H9 (cell line): ENCODE data around the gene MOCS3. TPM values are rescaled to one million over a fixed set of nuclear protein-coding genes. Genes with fewer than 3 reads are reported as not detected.
"Not testable (repeated sequence)": the region's sequence is repeated elsewhere in the genome, so short reads cannot be mapped to it uniquely, and the experiment has no call there.

Source experiments
- DNase-seq: peaks from one replicate; pipeline ENCODE4 v3.0.0-alpha.2; 2017
- H2AFZ ChIP-seq: one replicate; pipeline ENCODE4 v1.6.1; 2013; ENCODE audit warnings: mild to moderate bottlenecking, low read length, control low read depth, moderate library complexity
- H2AK5ac ChIP-seq: 2 replicates; pipeline ENCODE4 v1.6.1; 2013; ENCODE audit warnings: low read length, control low read depth, mixed read lengths; ENCODE audit not compliant: insufficient read length
- H2BK120ac ChIP-seq: one replicate; pipeline ENCODE4 v1.6.1; 2013; ENCODE audit warnings: low read depth, mild to moderate bottlenecking, low read length, control low read depth, inconsistent platforms; ENCODE audit not compliant: poor library complexity, severe bottlenecking
- H2BK12ac ChIP-seq: 2 replicates; pipeline ENCODE4 v1.6.1; 2013; ENCODE audit warnings: low read length, control low read depth, mixed read lengths, low read depth; ENCODE audit not compliant: insufficient read length
- H2BK15ac ChIP-seq: 2 replicates; pipeline ENCODE4 v1.6.1; 2013; ENCODE audit warnings: low read depth, low read length, control low read depth
- H2BK20ac ChIP-seq: one replicate; pipeline ENCODE4 v1.6.1; 2013; ENCODE audit warnings: low read depth, mild to moderate bottlenecking, low read length, control low read depth, inconsistent platforms; ENCODE audit not compliant: poor library complexity, severe bottlenecking
- H2BK5ac ChIP-seq: 2 replicates; pipeline ENCODE4 v1.6.1; 2013; ENCODE audit warnings: low read length, control low read depth, mixed read lengths; ENCODE audit not compliant: insufficient read length
- H3K14ac ChIP-seq: 2 replicates; pipeline ENCODE4 v1.6.1; 2013; ENCODE audit warnings: low read length, control low read depth; ENCODE audit not compliant: insufficient read depth
- H3K18ac ChIP-seq: 2 replicates; pipeline ENCODE4 v1.6.1; 2013; ENCODE audit warnings: low read depth, mild to moderate bottlenecking, mixed read lengths, low read length, control low read depth; ENCODE audit not compliant: insufficient read length
- H3K23ac ChIP-seq: 2 replicates; pipeline ENCODE4 v1.6.1; 2013; ENCODE audit warnings: low read length, control low read depth, mixed read lengths, low read depth; ENCODE audit not compliant: insufficient read length
- H3K23me2 ChIP-seq: 2 replicates; pipeline ENCODE4 v1.6.1; 2013; ENCODE audit warnings: low read depth, mild to moderate bottlenecking, mixed read lengths, low read length, control low read depth; ENCODE audit not compliant: insufficient read length, poor library complexity, severe bottlenecking
- H3K27ac ChIP-seq: 2 replicates; pipeline ENCODE4 v1.5.1; 2013; ENCODE audit warnings: low read length, control low read depth, mixed read lengths, low read depth; ENCODE audit not compliant: insufficient read length
- H3K27me3 ChIP-seq: 2 replicates; pipeline ENCODE4 v1.6.1; 2013; ENCODE audit warnings: low read length, control low read depth, inconsistent platforms; ENCODE audit not compliant: insufficient read depth
- H3K4ac ChIP-seq: 2 replicates; pipeline ENCODE4 v1.6.1; 2013; ENCODE audit warnings: low read depth, mild to moderate bottlenecking, control low read depth, inconsistent platforms, low read length, moderate library complexity
- H3K4me1 ChIP-seq: 2 replicates; pipeline ENCODE4 v1.6.1; 2013; ENCODE audit warnings: low read length, control low read depth, inconsistent platforms; ENCODE audit not compliant: insufficient read depth
- H3K4me2 ChIP-seq: 2 replicates; pipeline ENCODE4 v1.6.1; 2013; ENCODE audit warnings: low read length, control low read depth, mixed read lengths; ENCODE audit not compliant: insufficient read length, insufficient read depth
- H3K56ac ChIP-seq: 2 replicates; pipeline ENCODE4 v1.6.1; 2013; ENCODE audit warnings: low read depth, mild to moderate bottlenecking, mixed read lengths, low read length, control low read depth; ENCODE audit not compliant: insufficient read length
- H3K79me1 ChIP-seq: 2 replicates; pipeline ENCODE4 v1.6.1; 2013; ENCODE audit warnings: low read depth, mild to moderate bottlenecking, moderate library complexity, low read length, control low read depth, inconsistent platforms; ENCODE audit not compliant: insufficient read depth, poor library complexity, severe bottlenecking
- H3K79me2 ChIP-seq: 2 replicates; pipeline ENCODE4 v1.6.1; 2013; ENCODE audit warnings: low read length, control low read depth, inconsistent platforms; ENCODE audit not compliant: insufficient read depth
- H3K9ac ChIP-seq: 2 replicates; pipeline ENCODE4 v1.6.1; 2013; ENCODE audit warnings: low read length, control low read depth, mixed read lengths; ENCODE audit not compliant: insufficient read length; ENCODE audit errors: extremely low read depth
- H3K9me3 ChIP-seq: one replicate; pipeline ENCODE4 v1.6.1; 2013; ENCODE audit warnings: low read depth, low read length, inconsistent platforms; ENCODE audit not compliant: control insufficient read depth
- H3T11ph ChIP-seq: one replicate; pipeline ENCODE4 v1.6.1; 2013; ENCODE audit warnings: mild to moderate bottlenecking, low read length, control low read depth, inconsistent platforms
- H4K20me1 ChIP-seq: one replicate; pipeline ENCODE4 v1.6.1; 2013; ENCODE audit not compliant: control insufficient read depth, insufficient read length, insufficient read depth
- H4K5ac ChIP-seq: 2 replicates; pipeline ENCODE4 v1.6.1; 2013; ENCODE audit warnings: low read depth, mild to moderate bottlenecking, mixed read lengths, low read length, control low read depth; ENCODE audit not compliant: insufficient read length
- H4K8ac ChIP-seq: replicated peaks from 2 replicates; pipeline ENCODE4 v1.6.1; 2013; ENCODE audit warnings: low read length, control low read depth, mixed read lengths, low read depth; ENCODE audit not compliant: insufficient read length
- H4K91ac ChIP-seq: 2 replicates; pipeline ENCODE4 v1.6.1; 2013; ENCODE audit warnings: low read depth, mild to moderate bottlenecking, moderate library complexity, mixed read lengths, low read length, control low read depth; ENCODE audit not compliant: insufficient read length
- H3K27ac Mint-ChIP-seq, 3 experiments: 2 replicates in 2 of 3; 3 replicates in 1 of 3; pipeline ENCODE4 v1.8.0; 2020 to 2021; ENCODE audit warnings: mixed read lengths in 3 of 3, mild to moderate bottlenecking in 1 of 3, moderate library complexity in 1 of 3
- H3K27me3 Mint-ChIP-seq: 2 replicates; pipeline ENCODE4 v1.8.0; 2021; ENCODE audit warnings: low read depth, mild to moderate bottlenecking, moderate library complexity, mixed read lengths
- H3K36me3 Mint-ChIP-seq, 3 experiments: 2 replicates in 2 of 3; 3 replicates in 1 of 3; pipeline ENCODE4 v1.8.0; 2020 to 2021; ENCODE audit warnings: low read depth in 3 of 3, mixed read lengths in 3 of 3; ENCODE audit not compliant: insufficient read depth in 1 of 3
- H3K4me1 Mint-ChIP-seq, 2 experiments: 2 replicates each; pipeline ENCODE4 v1.8.0; 2020; ENCODE audit warnings: mixed read lengths in 2 of 2
- H3K4me3 Mint-ChIP-seq, 2 experiments: 2 replicates in 1 of 2; 3 replicates in 1 of 2; pipeline ENCODE4 v1.8.0; 2020 to 2021; ENCODE audit warnings: mild to moderate bottlenecking in 2 of 2, mixed read lengths in 2 of 2, moderate library complexity in 1 of 2
- H3K9me3 Mint-ChIP-seq, 2 experiments: 2 replicates in 1 of 2; 3 replicates in 1 of 2; pipeline ENCODE4 v1.8.0; 2020; ENCODE audit warnings: mild to moderate bottlenecking in 2 of 2, mixed read lengths in 2 of 2, moderate library complexity in 1 of 2
- WGBS: extraction: QIAGEN DNeasy Blood & Tissue Kit; methylation state at CpG from one replicate; pipeline ENCODE4 v1.1.7; 2013; ENCODE audit warnings: missing lambda C conversion rate, low lambda C conversion rate, mixed read lengths; ENCODE audit not compliant: insufficient read length; ENCODE audit errors: extremely low coverage; 5-methylcytosine and 5-hydroxymethylcytosine counted together
- total RNA-seq: library from RNA; stranded (reverse); gene quantifications from 2 replicates; pipeline ENCODE4 v1.2.1, GENCODE V29; 2021
- TF ChIP-seq, protein P1 (sequence below): fragments of 200-600 bp; sonication (generic); conservative IDR thresholded peaks from 3 replicates; pipeline ENCODE4 v1.8.0; 2021; ENCODE audit warnings: antibody characterized with exemption, mild to moderate bottlenecking

The MOCS3 gene
- total RNA-seq, 1 experiment from 2014 or later: 9.0 TPM

- TF ChIP-seq, protein P1, sequence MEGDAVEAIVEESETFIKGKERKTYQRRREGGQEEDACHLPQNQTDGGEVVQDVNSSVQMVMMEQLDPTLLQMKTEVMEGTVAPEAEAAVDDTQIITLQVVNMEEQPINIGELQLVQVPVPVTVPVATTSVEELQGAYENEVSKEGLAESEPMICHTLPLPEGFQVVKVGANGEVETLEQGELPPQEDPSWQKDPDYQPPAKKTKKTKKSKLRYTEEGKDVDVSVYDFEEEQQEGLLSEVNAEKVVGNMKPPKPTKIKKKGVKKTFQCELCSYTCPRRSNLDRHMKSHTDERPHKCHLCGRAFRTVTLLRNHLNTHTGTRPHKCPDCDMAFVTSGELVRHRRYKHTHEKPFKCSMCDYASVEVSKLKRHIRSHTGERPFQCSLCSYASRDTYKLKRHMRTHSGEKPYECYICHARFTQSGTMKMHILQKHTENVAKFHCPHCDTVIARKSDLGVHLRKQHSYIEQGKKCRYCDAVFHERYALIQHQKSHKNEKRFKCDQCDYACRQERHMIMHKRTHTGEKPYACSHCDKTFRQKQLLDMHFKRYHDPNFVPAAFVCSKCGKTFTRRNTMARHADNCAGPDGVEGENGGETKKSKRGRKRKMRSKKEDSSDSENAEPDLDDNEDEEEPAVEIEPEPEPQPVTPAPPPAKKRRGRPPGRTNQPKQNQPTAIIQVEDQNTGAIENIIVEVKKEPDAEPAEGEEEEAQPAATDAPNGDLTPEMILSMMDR: no peak
- Histone ChIP-seq H2BK12ac (no peak overlapping the region), H3K4me1 (no peaks in the 10 kb centered on the region), H3K4me2 (no peak overlapping the region), H3K4ac (no peak overlapping the region), H2BK20ac (no peak overlapping the region), H3K79me2 (no peaks in the 10 kb centered on the region), H2AFZ (no peak overlapping the region), H4K8ac (no peak overlapping the region), H2BK15ac (no peak overlapping the region), H2BK5ac (no peak overlapping the region), H3K23me2 (no peaks in the 10 kb centered on the region), H3T11ph (no peak overlapping the region), H2AK5ac (no peak overlapping the region), H3K27me3 (no peaks in the 10 kb centered on the region), H3K9me3 (no peaks in the 10 kb centered on the region), H3K9ac (no peak overlapping the region), H3K18ac (no peak overlapping the region), H3K56ac (no peak overlapping the region), H3K27ac (no peak overlapping the region), H4K91ac (no peak overlapping the region), H3K14ac (no peak overlapping the region), H3K23ac (no peak overlapping the region), H4K5ac (no peak overlapping the region), H4K20me1 (no peaks in the 10 kb centered on the region), H3K79me1 (no peaks in the 10 kb centered on the region), H2BK120ac (no peak overlapping the region)
- H3K9me3 Mint-ChIP-seq: 0 out of 5 replicates have a peak, but pooled peaks cover 0 to 2% of the 10 kb centered on the region in 2 experiments
- DNase-seq: no peak
- no peak overlapping the region; a peak in 1 of 7 replicates for H3K27ac Mint-ChIP-seq
- no peak overlapping the region; a peak in 1 of 5 replicates for H3K4me3 Mint-ChIP-seq
- no peaks in the 10 kb centered on the region for H3K36me3 Mint-ChIP-seq
- H3K27me3 Mint-ChIP-seq: peaks cover 16% of the 10 kb centered on the region
- H3K4me1 Mint-ChIP-seq: peaks cover 12 to 16% of the 10 kb centered on the region in 2 experiments
- no CpG with 5 or more reads among the region's 20 CpGs for WGBS
Observed at GRCh38 chr20:50977066-50978021, 18.7 kb downstream of the MOCS3 start.

- H3K4me3 Mint-ChIP-seq, H3K9me3 ChIP-seq, H3K14ac ChIP-seq, H3K9ac ChIP-seq, H3K79me1 ChIP-seq, H3K79me2 ChIP-seq, H3T11ph ChIP-seq, H2AFZ ChIP-seq, H4K20me1 ChIP-seq, H2BK15ac ChIP-seq, H4K8ac ChIP-seq, H3K23me2 ChIP-seq, H3K56ac ChIP-seq, H3K27ac Mint-ChIP-seq, H3K36me3 Mint-ChIP-seq, H3K23ac ChIP-seq, H3K9me3 Mint-ChIP-seq, H2BK5ac ChIP-seq, H3K27ac ChIP-seq, H2BK120ac ChIP-seq, H4K91ac ChIP-seq, H2BK12ac ChIP-seq, H3K4me2 ChIP-seq, H2BK20ac ChIP-seq, H3K4me1 ChIP-seq, H4K5ac ChIP-seq, H3K4ac ChIP-seq, DNase-seq, H2AK5ac ChIP-seq, H3K27me3 ChIP-seq, H3K18ac ChIP-seq: not testable (repeated sequence)
- H3K27me3 Mint-ChIP-seq: peaks cover 16% of the 10 kb centered on the region
- H3K4me1 Mint-ChIP-seq: peaks cover 12 to 16% of the 10 kb centered on the region in 2 experiments
- no CpG with 5 or more reads among the region's 4 CpGs for WGBS
Observed at GRCh38 chr20:50978533-50978932, 19.9 kb downstream of the MOCS3 start.
